ENCODE results near the gene HLF. TPM values are rescaled to one million over a fixed set of nuclear protein-coding genes. Genes with fewer than 3 reads are reported as not detected.

The HLF gene
- total and polyA plus RNA-seq, 2 donors (not counting 1 experiment from before 2014, with no cell fraction given): 0.10 TPM; not detected in 1

DNA sequence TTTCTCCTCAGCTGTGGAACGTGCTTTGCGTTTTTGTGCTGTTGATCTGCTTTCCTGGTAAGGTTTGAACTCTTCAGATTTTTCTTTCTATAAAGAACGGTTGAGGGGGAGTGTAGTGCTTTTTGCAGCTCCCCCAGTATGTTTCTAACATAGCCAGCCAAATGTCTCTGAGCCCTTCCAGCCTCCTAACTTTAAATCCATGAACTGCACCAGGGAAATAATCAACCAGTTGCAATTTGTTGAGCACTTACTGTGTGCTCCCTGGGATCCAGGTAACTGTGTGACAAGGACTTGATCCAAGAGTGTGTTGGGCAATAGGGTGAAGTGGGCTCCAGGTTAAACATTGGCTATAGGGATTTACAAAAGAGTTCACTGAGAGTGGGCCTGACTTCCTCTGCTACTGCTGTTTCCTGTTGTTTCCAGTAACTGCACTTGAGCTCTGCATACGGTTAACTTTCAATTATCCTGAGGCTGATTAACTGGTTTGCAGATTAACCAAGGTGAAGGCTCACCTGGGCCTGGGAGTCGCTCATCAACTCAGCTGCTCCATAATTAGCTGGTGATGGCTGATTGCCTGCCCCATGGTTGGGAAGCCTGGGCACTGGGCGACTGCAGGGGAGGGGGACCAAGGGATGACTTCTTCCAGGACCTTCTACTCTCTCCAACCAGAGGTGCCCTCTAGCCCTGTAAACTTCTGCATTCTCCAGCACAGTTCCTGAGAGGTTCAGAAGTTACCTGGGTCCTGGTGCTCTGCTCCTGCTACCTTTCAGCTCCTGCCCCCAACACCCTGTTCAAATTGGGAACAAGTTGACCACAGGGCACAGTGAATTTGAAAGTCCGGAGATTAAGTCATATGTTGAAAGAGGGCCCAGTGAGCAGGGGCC lies 19.5 kb downstream of the HLF start:
- Histone ChIP-seq H2AFZ (ENCODE audit: insufficient read depth, low read depth, low read length, poor library complexity, severe bottlenecking) (no peak overlapping the region), H3K27ac (ENCODE audit: low read length in 2 of 2) (no peak overlapping the region), H3K4me1 (ENCODE audit: control insufficient read depth in 2 of 2, insufficient read depth in 2 of 2, low read length in 2 of 2) (no peaks in the 10 kb centered on the region), H4K20me1 (ENCODE audit: control insufficient read depth, insufficient read depth, low read length, poor library complexity, severe bottlenecking) (no peaks in the 10 kb centered on the region), H3K4me2 (replicated peaks; ENCODE audit: low read depth, low read length, poor library complexity, severe bottlenecking) (no peak overlapping the region), H3K36me3 (replicated peaks in 1 of 2; ENCODE audit: control extremely low read depth in 1 of 2, control insufficient read depth in 1 of 2, extremely low read depth in 1 of 2, insufficient read depth in 2 of 2, low read length in 1 of 2) (no peaks in the 10 kb centered on the region), H3K27me3 (replicated peaks in 1 of 4; ENCODE audit: control extremely low read depth in 1 of 4, control insufficient read depth in 3 of 4, insufficient read depth in 4 of 4, low read length in 3 of 4) (peaks cover 0 to 4% (median 0%) of the 10 kb centered on the region in 4 experiments), H3K9ac (ENCODE audit: low read length) (no peak overlapping the region), H3K79me2 (ENCODE audit: control insufficient read depth, insufficient read depth, low read length) (no peaks in the 10 kb centered on the region), H3K4me3 (ENCODE audit: control extremely low read depth in 1 of 5, extremely low read depth in 1 of 5, insufficient read depth in 1 of 5, low read depth in 2 of 5, low read length in 4 of 5) (no peak overlapping the region), H3K9me3 (ENCODE audit: control extremely low read depth in 1 of 3, control insufficient read depth in 2 of 3, insufficient read depth in 1 of 3, low read length in 2 of 3) (no peaks in the 10 kb centered on the region)
- ATAC-seq (ENCODE audit: low read depth) (no peak), DNase-seq (no peak)
- no peaks in the 10 kb centered on the region for H3K9me3 Mint-ChIP-seq (ENCODE audit: insufficient read depth)
- no peak overlapping the region for H3K4me3 Mint-ChIP-seq
- CTCF ChIA-PET: no interaction called here
- H3K4me1 Mint-ChIP-seq: no peaks in the 10 kb centered on the region
- H3K27ac Mint-ChIP-seq: no peak overlapping the region
- POLR2A ChIA-PET: no interaction called here
- no peak for TF ChIP-seq EZH2 (IDR thresholded peaks at IDR 0.05; ENCODE audit: borderline replicate concordance, insufficient read depth, low read depth, low read length, poor library complexity, severe bottlenecking)
- TF ChIP-seq, protein P1, sequence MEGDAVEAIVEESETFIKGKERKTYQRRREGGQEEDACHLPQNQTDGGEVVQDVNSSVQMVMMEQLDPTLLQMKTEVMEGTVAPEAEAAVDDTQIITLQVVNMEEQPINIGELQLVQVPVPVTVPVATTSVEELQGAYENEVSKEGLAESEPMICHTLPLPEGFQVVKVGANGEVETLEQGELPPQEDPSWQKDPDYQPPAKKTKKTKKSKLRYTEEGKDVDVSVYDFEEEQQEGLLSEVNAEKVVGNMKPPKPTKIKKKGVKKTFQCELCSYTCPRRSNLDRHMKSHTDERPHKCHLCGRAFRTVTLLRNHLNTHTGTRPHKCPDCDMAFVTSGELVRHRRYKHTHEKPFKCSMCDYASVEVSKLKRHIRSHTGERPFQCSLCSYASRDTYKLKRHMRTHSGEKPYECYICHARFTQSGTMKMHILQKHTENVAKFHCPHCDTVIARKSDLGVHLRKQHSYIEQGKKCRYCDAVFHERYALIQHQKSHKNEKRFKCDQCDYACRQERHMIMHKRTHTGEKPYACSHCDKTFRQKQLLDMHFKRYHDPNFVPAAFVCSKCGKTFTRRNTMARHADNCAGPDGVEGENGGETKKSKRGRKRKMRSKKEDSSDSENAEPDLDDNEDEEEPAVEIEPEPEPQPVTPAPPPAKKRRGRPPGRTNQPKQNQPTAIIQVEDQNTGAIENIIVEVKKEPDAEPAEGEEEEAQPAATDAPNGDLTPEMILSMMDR (IDR thresholded peaks at IDR 0.05): no peak
- intact Hi-C loops (cut with micrococcal nuclease): no loop called here
- H3K27me3 Mint-ChIP-seq: peaks cover 19% of the 10 kb centered on the region
- WGBS (ENCODE audit: insufficient coverage): 35% methylated on average over 4 of the region's 7 CpGs

DNA sequence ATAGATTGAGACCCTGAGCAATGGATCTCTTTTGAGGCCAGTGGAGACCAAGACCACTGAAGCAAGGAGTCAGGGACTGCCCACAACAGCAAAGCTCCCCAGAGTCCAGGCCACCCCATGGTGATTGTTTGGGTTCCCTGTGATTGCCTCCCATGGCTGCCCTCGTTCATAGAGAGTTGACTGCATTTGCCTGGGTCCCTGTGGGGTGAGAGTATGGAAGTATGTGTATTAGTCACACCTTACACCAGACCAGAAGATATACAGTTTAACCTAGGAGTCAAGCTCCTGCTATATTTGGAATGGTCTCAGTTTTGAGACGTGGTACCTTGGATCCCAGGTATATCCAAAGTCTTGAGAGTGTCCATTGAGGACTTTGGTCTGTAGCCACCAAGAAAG lies 20.2 kb downstream of the HLF start:
- WGBS (ENCODE audit: insufficient coverage): 75% methylated on average over 1 of the region's 2 CpGs
- Histone ChIP-seq H3K27ac (ENCODE audit: low read length in 2 of 2) (no peak overlapping the region), H3K9ac (ENCODE audit: low read length) (no peak overlapping the region), H3K4me3 (ENCODE audit: control extremely low read depth in 1 of 5, extremely low read depth in 1 of 5, insufficient read depth in 1 of 5, low read depth in 2 of 5, low read length in 4 of 5) (no peak overlapping the region), H3K4me1 (ENCODE audit: control insufficient read depth in 2 of 2, insufficient read depth in 2 of 2, low read length in 2 of 2) (no peaks in the 10 kb centered on the region), H3K36me3 (replicated peaks in 1 of 2; ENCODE audit: control extremely low read depth in 1 of 2, control insufficient read depth in 1 of 2, extremely low read depth in 1 of 2, insufficient read depth in 2 of 2, low read length in 1 of 2) (no peaks in the 10 kb centered on the region), H3K27me3 (replicated peaks in 1 of 4; ENCODE audit: control extremely low read depth in 1 of 4, control insufficient read depth in 3 of 4, insufficient read depth in 4 of 4, low read length in 3 of 4) (peaks cover 0 to 4% (median 0%) of the 10 kb centered on the region in 4 experiments), H3K4me2 (replicated peaks; ENCODE audit: low read depth, low read length, poor library complexity, severe bottlenecking) (no peak overlapping the region), H2AFZ (ENCODE audit: insufficient read depth, low read depth, low read length, poor library complexity, severe bottlenecking) (no peak overlapping the region), H3K79me2 (ENCODE audit: control insufficient read depth, insufficient read depth, low read length) (no peaks in the 10 kb centered on the region), H3K9me3 (ENCODE audit: control extremely low read depth in 1 of 3, control insufficient read depth in 2 of 3, insufficient read depth in 1 of 3, low read length in 2 of 3) (no peaks in the 10 kb centered on the region), H4K20me1 (ENCODE audit: control insufficient read depth, insufficient read depth, low read length, poor library complexity, severe bottlenecking) (no peaks in the 10 kb centered on the region)
- ATAC-seq (ENCODE audit: low read depth): no peak
- H3K4me3 Mint-ChIP-seq: no peak overlapping the region
- H3K9me3 Mint-ChIP-seq (ENCODE audit: insufficient read depth): no peaks in the 10 kb centered on the region
- CTCF ChIA-PET: no interaction called here
- POLR2A ChIA-PET: no interaction called here
- no peak for DNase-seq
- peaks cover 19% of the 10 kb centered on the region for H3K27me3 Mint-ChIP-seq
- H3K27ac Mint-ChIP-seq: no peak overlapping the region
- TF ChIP-seq, protein P1 (IDR thresholded peaks at IDR 0.05): no peak
- no peak for TF ChIP-seq EZH2 (IDR thresholded peaks at IDR 0.05; ENCODE audit: borderline replicate concordance, insufficient read depth, low read depth, low read length, poor library complexity, severe bottlenecking)
- intact Hi-C loops (cut with micrococcal nuclease): no loop called here
- H3K4me1 Mint-ChIP-seq: no peaks in the 10 kb centered on the region
